Left renal pelvis (tissue), 4 donors: ENCODE results near the gene KCNQ4. TPM values are rescaled to one million over a fixed set of nuclear protein-coding genes. Genes with fewer than 3 reads are reported as not detected.

ENCODE experiments used
- DNase-seq, 4 donors: peaks; one replicate each; pipeline ENCODE4 v3.0.0-alpha.2; 2013; ENCODE audit warnings: low read depth in 4 of 4, low spot score in 3 of 4
- polyA plus RNA-seq, 4 donors: library from polyadenylated mRNA; unstranded; fragments of 120-200 nt; gene quantifications; one replicate each; pipeline ENCODE4 v1.2.1, GENCODE V29; 2013; ENCODE audit not compliant: insufficient read length in 4 of 4

KCNQ4 gene
- polyA plus RNA-seq: 1 to 10 TPM; 1.3 to 2.9 (median 1.7) TPM

- no peak for DNase-seq
Observed at GRCh38 chr1:40783001-40783905, at the start of gene KCNQ4. TSS of gene KCNQ4 (plus strand) at chr1:40783787. CDS start at chr1:40784094, 307 bp downstream.

GRCh38 chr1:40734882-40735628 lies 48.5 kb upstream of the KCNQ4 start:
- no peak for DNase-seq

DNA sequence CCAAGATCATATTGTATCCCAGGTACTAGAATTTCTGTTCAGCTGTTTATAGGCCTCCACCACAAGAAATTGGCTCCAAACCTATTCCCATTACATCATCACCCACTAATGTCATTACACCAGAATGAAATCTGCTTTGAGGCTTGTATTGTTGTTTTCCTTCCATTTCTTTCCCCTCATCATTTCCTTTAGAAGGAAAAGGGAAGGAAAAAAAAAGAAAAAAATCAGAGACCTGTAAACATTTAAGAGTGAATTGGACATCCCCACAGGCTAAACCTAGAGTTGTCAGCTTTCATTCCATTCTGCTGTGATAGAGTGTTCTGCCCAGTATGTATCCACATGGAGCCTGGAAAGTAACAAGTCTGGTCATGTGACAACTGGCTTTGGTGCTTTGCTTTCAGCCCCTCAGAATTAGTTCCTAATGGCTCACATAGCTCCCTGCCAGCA lies 47.5 kb upstream of the KCNQ4 start:
- DNase-seq: no peak

GRCh38 chr1:40738831-40739230 lies 44.8 kb upstream of the KCNQ4 start:
- DNase-seq: no peak

GRCh38 chr1:40739455-40740008 lies 44.1 kb upstream of the KCNQ4 start:
- no peak for DNase-seq

- no peak for DNase-seq
Observed at GRCh38 chr1:40740039-40740996, 43.3 kb upstream of the KCNQ4 start.

- no peak for DNase-seq
Observed at GRCh38 chr1:40740997-40741736, 42.4 kb upstream of the KCNQ4 start.

DNA sequence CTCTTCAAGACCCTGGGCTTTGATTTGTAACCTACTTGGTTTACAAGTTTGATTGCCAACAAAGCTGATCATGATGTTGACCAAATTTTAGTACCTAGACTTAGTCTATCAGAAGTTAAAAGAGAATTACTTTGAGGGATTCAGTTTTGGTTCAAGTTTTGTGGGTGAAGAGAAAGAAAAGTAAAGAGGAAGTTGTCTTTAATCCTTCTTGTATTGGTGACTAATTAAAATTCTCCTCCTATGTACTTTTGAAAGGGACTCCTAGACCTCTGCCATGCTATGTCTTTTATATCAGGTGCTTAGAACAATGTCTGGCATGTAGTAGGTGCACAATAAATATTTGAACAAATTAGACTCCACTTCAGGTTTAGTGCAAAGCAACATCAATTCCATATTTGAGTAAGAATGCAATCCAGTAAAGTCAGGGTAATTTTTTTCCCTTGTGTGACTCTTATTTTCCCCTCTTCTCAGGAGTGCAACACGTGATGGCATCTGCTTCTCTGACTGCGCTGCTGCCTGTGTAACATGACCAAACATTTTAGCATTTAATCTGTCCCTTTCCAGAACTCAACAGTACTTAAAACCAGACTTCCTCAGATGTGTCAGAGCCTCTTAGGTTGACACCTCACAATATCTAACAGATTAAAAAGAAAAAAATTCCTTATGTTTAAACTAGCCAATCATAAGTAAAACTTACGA lies 41.1 kb upstream of the KCNQ4 start:
- DNase-seq: no peak

DNA sequence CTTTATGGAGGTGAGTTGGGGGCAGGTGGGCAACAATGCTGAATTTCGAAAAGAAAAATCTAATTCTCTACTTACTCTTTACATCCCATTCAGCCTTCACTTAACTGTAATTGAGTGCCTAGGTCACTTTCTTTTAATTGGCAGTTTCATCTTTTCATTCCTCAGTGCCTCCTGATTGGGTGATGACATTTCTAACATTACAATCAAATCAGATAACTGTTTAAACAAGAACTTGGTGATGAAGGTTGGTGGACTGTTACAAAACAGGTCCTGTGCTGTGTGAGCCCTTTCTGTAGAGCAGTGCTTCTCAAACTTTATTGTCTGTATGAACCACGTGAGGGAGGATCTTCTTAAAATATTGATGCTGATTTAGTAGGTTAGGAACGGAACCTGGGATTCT lies 40.1 kb upstream of the KCNQ4 start:
- no peak for DNase-seq

- DNase-seq: no peak
Observed at GRCh38 chr1:40743860-40744259, 39.7 kb upstream of the KCNQ4 start.

GRCh38 chr1:40745176-40745575 lies 38.4 kb upstream of the KCNQ4 start:
- DNase-seq: no peak

- no peak for DNase-seq
Observed at GRCh38 chr1:40746344-40747090, 37.1 kb upstream of the KCNQ4 start.

- no peak for DNase-seq
Observed at GRCh38 chr1:40748841-40749718, 34.5 kb upstream of the KCNQ4 start.

DNA sequence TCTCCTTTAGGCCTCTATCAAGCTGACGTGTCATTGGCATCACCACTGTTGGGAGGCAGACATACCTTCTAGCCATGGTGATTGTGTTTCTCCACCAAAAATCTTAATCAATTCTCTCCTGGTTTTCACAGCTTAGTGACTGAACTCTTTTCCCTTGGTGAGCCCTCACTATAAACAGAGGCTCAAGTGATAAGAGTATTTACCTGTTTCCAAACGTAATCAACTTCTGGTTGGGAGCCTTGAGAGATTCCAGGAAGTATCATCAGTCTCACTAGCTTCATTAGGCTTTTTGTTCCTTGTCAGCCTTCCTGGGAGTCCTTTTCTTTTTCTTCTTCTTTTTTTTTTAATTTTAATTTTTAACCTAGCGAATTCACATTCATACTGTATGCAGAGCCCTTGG lies 33.8 kb upstream of the KCNQ4 start:
- no peak for DNase-seq

DNA sequence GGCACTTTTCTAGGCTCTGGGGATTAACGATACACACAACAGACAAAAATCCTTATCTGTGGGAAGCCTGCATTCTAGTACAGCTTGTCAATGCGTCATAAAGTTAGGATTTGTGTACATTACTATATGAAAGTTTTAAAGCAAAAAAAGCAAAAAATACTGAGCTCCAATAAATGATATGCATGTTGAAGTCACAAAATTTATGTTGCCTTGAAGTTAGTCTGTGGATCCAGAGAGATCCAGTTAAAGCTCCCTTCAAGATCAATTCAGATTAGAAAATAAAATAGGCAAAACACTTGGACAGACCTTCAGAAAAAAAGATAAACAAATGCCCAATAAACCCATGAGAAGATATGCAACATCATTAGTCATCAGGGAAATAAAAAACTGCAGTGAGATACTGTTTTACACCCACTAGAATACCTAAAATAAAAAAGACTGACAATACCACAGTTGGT lies 33.1 kb upstream of the KCNQ4 start:
- DNase-seq: no peak

- no peak for DNase-seq
Observed at GRCh38 chr1:40751802-40752201, 31.8 kb upstream of the KCNQ4 start.
